Fibroblast of mammary gland (primary cell): ENCODE data around the gene RBM28.

ENCODE experiments used
- DNase-seq: peaks from one replicate; pipeline ENCODE4 v3.0.0-alpha.2; 2010; ENCODE audit warnings: low read depth
- H3K4me3 ChIP-seq: 2 replicates; pipeline ENCODE4 v1.5.1; 2011; ENCODE audit warnings: low read depth, mild to moderate bottlenecking, low read length, moderate library complexity; ENCODE audit not compliant: control insufficient read depth
- CTCF ChIP-seq: conservative IDR thresholded peaks from 2 replicates; pipeline ENCODE4 v1.5.1; 2011; ENCODE audit warnings: low read depth, low read length, inconsistent platforms; ENCODE audit not compliant: control insufficient read depth, insufficient read depth

RBM28 gene

GRCh38 chr7:128381161-128381821 is 37.6 kb upstream of the RBM28 start:
- no peak for DNase-seq
- H3K4me3 ChIP-seq: no peak overlapping the region
- TF ChIP-seq CTCF: peak; percentile 49

- H3K4me3 ChIP-seq: no peak overlapping the region
- DNase-seq: no peak
- TF ChIP-seq CTCF: no peak
Observed at GRCh38 chr7:128380483-128381106, 36.9 kb upstream of the RBM28 start.

- no peak overlapping the region for H3K4me3 ChIP-seq
- DNase-seq: no peak
- TF ChIP-seq CTCF: no peak
Observed at GRCh38 chr7:128379900-128380479, 36.3 kb upstream of the RBM28 start.

GRCh38 chr7:128378637-128379036 is 34.9 kb upstream of the RBM28 start:
- no peak for TF ChIP-seq CTCF
- DNase-seq: no peak

GRCh38 chr7:128376077-128376476 is 32.4 kb upstream of the RBM28 start:
- no peak for TF ChIP-seq CTCF
- no peak overlapping the region for H3K4me3 ChIP-seq
- no peak for DNase-seq

More at GRCh38 chr7:128378637-128379036, 34.9 kb upstream of the RBM28 start:
- no peak overlapping the region for H3K4me3 ChIP-seq

GRCh38 chr7:128374041-128374440 is 30.3 kb upstream of the RBM28 start:
- no peak for DNase-seq
- H3K4me3 ChIP-seq: no peak overlapping the region
- no peak for TF ChIP-seq CTCF
